ENCODE results near the gene CFAP43. TPM values are rescaled to one million over a fixed set of nuclear protein-coding genes. Genes with fewer than 3 reads are reported as not detected.

Gene CFAP43
- total and polyA plus RNA-seq, 2 donors (not counting 1 experiment from before 2014, with no cell fraction given), result 0.12 TPM; not detected in 1

DNA sequence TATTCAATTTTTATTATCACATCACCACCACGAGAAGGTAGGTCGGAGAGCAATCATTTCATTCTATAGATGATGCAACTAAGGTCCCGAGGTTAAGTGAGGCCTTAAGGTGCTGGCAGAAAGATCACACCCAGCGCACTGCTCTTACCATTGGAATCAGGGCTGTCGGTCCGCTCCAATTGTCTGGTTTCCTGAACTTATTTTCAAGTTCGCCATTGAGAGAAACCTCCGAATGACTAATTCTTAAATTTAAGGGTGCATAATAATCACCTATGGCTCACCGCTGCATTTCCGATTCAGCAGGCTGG lies 36.2 kb upstream of the CFAP43 start:
- no peaks in the 10 kb centered on the region for H3K27me3 Mint-ChIP-seq
- POLR2A ChIA-PET, result interaction anchor here (1.2 to 1.6 kb wide), 3 partner anchors 15 to 70 kb away, joined by 3 to 6 read pairs (median 4); partner anchors contain the start of gene ITPRIP
- Histone ChIP-seq H4K20me1 (ENCODE audit: control insufficient read depth, insufficient read depth, low read length, poor library complexity, severe bottlenecking) (peaks cover 10% of the 10 kb centered on the region), H3K4me1 (ENCODE audit: control insufficient read depth in 2 of 2, insufficient read depth in 2 of 2, low read length in 2 of 2) (peaks cover 20 to 22% of the 10 kb centered on the region in 2 donors), H3K9me3 (ENCODE audit: control extremely low read depth in 1 of 3, control insufficient read depth in 2 of 3, insufficient read depth in 1 of 3, low read length in 2 of 3) (no peaks in the 10 kb centered on the region), H3K27me3 (replicated peaks in 1 of 4; ENCODE audit: control extremely low read depth in 1 of 4, control insufficient read depth in 3 of 4, insufficient read depth in 4 of 4, low read length in 3 of 4) (no peaks in the 10 kb centered on the region), H3K79me2 (ENCODE audit: control insufficient read depth, insufficient read depth, low read length) (peaks cover 38% of the 10 kb centered on the region), H3K4me2 (replicated peaks; ENCODE audit: low read depth, low read length, poor library complexity, severe bottlenecking) (peak overlapping the region; percentile 76), H2AFZ (ENCODE audit: insufficient read depth, low read depth, low read length, poor library complexity, severe bottlenecking) (peak overlapping the region; percentile 70), H3K4me3 (ENCODE audit: control extremely low read depth in 1 of 5, extremely low read depth in 1 of 5, insufficient read depth in 1 of 5, low read depth in 2 of 5, low read length in 4 of 5) (peak overlapping the region; percentile 68 to 90 (median 86)), H3K36me3 (replicated peaks in 1 of 2; ENCODE audit: control extremely low read depth in 1 of 2, control insufficient read depth in 1 of 2, extremely low read depth in 1 of 2, insufficient read depth in 2 of 2, low read length in 1 of 2) (peaks cover 10 to 24% of the 10 kb centered on the region in 2 experiments), H3K9ac (ENCODE audit: low read length) (peak overlapping the region; percentile 93), H3K27ac (ENCODE audit: low read length in 2 of 2) (peak overlapping the region; percentile 90 to 95)
- intact Hi-C loops (cut with micrococcal nuclease), result loop anchor here (1.0 to 5.0 kb wide), 3 partner anchors 13 to 1351 kb away; partner anchors contain the start of genes CNNM2 and SLK
- H3K27ac Mint-ChIP-seq, result peak overlapping the region; percentile 92
- H3K9me3 Mint-ChIP-seq (ENCODE audit: insufficient read depth), result no peaks in the 10 kb centered on the region
- 20% methylated on average over 9 of the region's 10 CpGs for WGBS (ENCODE audit: insufficient coverage)
- DNase-seq (no peak), ATAC-seq (ENCODE audit: low read depth) (no peak)
- CTCF ChIA-PET, result interaction anchor here (0.6 to 3.4 kb wide), 4 partner anchors 11 to 83 kb away, joined by 3 to 11 read pairs (median 6); no protein-coding TSS in a partner anchor
- TF ChIP-seq, protein P1, sequence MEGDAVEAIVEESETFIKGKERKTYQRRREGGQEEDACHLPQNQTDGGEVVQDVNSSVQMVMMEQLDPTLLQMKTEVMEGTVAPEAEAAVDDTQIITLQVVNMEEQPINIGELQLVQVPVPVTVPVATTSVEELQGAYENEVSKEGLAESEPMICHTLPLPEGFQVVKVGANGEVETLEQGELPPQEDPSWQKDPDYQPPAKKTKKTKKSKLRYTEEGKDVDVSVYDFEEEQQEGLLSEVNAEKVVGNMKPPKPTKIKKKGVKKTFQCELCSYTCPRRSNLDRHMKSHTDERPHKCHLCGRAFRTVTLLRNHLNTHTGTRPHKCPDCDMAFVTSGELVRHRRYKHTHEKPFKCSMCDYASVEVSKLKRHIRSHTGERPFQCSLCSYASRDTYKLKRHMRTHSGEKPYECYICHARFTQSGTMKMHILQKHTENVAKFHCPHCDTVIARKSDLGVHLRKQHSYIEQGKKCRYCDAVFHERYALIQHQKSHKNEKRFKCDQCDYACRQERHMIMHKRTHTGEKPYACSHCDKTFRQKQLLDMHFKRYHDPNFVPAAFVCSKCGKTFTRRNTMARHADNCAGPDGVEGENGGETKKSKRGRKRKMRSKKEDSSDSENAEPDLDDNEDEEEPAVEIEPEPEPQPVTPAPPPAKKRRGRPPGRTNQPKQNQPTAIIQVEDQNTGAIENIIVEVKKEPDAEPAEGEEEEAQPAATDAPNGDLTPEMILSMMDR (IDR thresholded peaks at IDR 0.05), result no peak
- no peak for TF ChIP-seq EZH2 (IDR thresholded peaks at IDR 0.05; ENCODE audit: borderline replicate concordance, insufficient read depth, low read depth, low read length, poor library complexity, severe bottlenecking)
- peak overlapping the region; percentile 88 for H3K4me3 Mint-ChIP-seq
- H3K4me1 Mint-ChIP-seq, result peaks cover 41% of the 10 kb centered on the region

DNA sequence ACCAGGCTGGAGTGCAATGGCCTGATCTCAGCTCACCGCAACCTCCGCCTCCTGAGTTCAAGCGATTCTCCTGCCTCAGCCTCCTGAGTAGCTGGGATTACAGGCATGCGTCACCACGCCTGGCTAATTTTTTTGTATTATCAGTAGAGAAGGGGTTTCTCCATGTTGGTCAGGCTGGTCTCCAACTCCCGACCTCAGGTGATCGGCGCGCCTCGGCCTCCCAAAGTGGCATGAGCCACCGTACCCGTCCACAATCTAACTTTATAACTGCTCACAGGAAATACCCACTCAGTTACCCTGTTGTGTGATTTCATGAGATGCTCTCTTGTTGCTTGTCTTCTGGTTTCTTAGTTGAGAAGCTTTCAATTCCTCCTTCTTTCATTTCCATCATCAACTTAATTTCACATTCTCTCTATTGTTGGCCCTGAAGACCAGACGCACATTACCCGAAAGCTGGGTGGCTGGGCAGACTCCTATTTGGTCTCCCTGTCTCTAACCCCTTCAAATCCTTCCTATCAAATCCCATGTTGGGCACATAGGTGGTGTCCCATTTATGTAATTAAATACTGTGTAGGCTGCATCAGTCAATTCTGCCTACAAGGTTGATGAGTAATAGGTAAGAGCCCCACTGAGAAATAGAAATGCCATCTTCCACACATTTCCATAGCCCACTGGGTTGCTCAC lies 35.7 kb upstream of the CFAP43 start:
- no peaks in the 10 kb centered on the region for H3K9me3 ChIP-seq (ENCODE audit: control extremely low read depth in 1 of 3, control insufficient read depth in 2 of 3, insufficient read depth in 1 of 3, low read length in 2 of 3)
- peaks cover 10% of the 10 kb centered on the region for H4K20me1 ChIP-seq (ENCODE audit: control insufficient read depth, insufficient read depth, low read length, poor library complexity, severe bottlenecking)
- no peaks in the 10 kb centered on the region for H3K9me3 Mint-ChIP-seq (ENCODE audit: insufficient read depth)
- H3K27me3 ChIP-seq (replicated peaks in 1 of 4; ENCODE audit: control extremely low read depth in 1 of 4, control insufficient read depth in 3 of 4, insufficient read depth in 4 of 4, low read length in 3 of 4), result no peaks in the 10 kb centered on the region
- ChIA-PET POLR2A (interaction anchor here (0.7 kb wide), 1 partner anchor 1555 kb away, joined by 4 read pairs; no protein-coding TSS in a partner anchor), CTCF (interaction anchor here (2.0 kb wide), 1 partner anchor 11 kb away, joined by 7 read pairs; no protein-coding TSS in a partner anchor)
- peaks cover 38% of the 10 kb centered on the region for H3K79me2 ChIP-seq (ENCODE audit: control insufficient read depth, insufficient read depth, low read length)
- H2AFZ ChIP-seq (ENCODE audit: insufficient read depth, low read depth, low read length, poor library complexity, severe bottlenecking), result peak overlapping the region; percentile 70
- peak overlapping the region; percentile 88 for H3K4me3 Mint-ChIP-seq
- peak overlapping the region; percentile 90 to 95 for H3K27ac ChIP-seq (ENCODE audit: low read length in 2 of 2)
- H3K27me3 Mint-ChIP-seq, result no peaks in the 10 kb centered on the region
- WGBS (ENCODE audit: insufficient coverage), result 81% methylated on average over 3 of the region's 14 CpGs
- peak overlapping the region; percentile 92 for H3K27ac Mint-ChIP-seq
- peaks cover 10 to 29% of the 10 kb centered on the region in 2 experiments for H3K36me3 ChIP-seq (replicated peaks in 1 of 2; ENCODE audit: control extremely low read depth in 1 of 2, control insufficient read depth in 1 of 2, extremely low read depth in 1 of 2, insufficient read depth in 2 of 2, low read length in 1 of 2)
- TF ChIP-seq EZH2 (IDR thresholded peaks at IDR 0.05; ENCODE audit: borderline replicate concordance, insufficient read depth, low read depth, low read length, poor library complexity, severe bottlenecking), result no peak
- TF ChIP-seq, protein P1 (IDR thresholded peaks at IDR 0.05), result no peak
- peak overlapping the region; percentile 68 to 90 (median 86) for H3K4me3 ChIP-seq (ENCODE audit: control extremely low read depth in 1 of 5, extremely low read depth in 1 of 5, insufficient read depth in 1 of 5, low read depth in 2 of 5, low read length in 4 of 5)
- intact Hi-C loops (cut with micrococcal nuclease), result loop anchor here (1.0 to 5.0 kb wide), 3 partner anchors 13 to 1351 kb away; partner anchors contain the start of genes CNNM2 and SLK
- peak overlapping the region; percentile 76 for H3K4me2 ChIP-seq (replicated peaks; ENCODE audit: low read depth, low read length, poor library complexity, severe bottlenecking)
- H3K4me1 ChIP-seq (ENCODE audit: control insufficient read depth in 2 of 2, insufficient read depth in 2 of 2, low read length in 2 of 2), result peaks cover 20 to 22% of the 10 kb centered on the region in 2 donors
- no peak for ATAC-seq (ENCODE audit: low read depth)
- peaks cover 41% of the 10 kb centered on the region for H3K4me1 Mint-ChIP-seq
- peak overlapping the region; percentile 93 for H3K9ac ChIP-seq (ENCODE audit: low read length)
- DNase-seq, result no peak
